GM23338 (cell line): ENCODE measurements around the gene TACSTD2.

Experiments
- CTCF ChIP-seq, 2 experiments: fragments of 200-600 bp in 1 of 2; sonication (generic) in 1 of 2; conservative IDR thresholded peaks; 2 replicates each; pipeline versions ENCODE4 v1.5.1 to v1.6.1; 2016 to 2017; ENCODE audit warnings: antibody characterized with exemption in 2 of 2, low read depth in 2 of 2, mild to moderate bottlenecking in 2 of 2, moderate library complexity in 1 of 2
- REST ChIP-seq: IDR thresholded peaks from one replicate; pipeline ENCODE4 v1.6.1; 2018; ENCODE audit warnings: antibody characterized with exemption; ENCODE audit not compliant: unreplicated experiment

GRCh38 chr1:58551186-58552140 is 25.6 kb downstream of the TACSTD2 start:
- TF ChIP-seq REST (no peak), CTCF (conservative IDR thresholded peaks at IDR 0.05; ENCODE audit: low read depth in 2 of 2) (no peak)
